ENCODE results near the gene WDR33. TPM values are rescaled to one million over a fixed set of nuclear protein-coding genes. Genes with fewer than 3 reads are reported as not detected.

Gene WDR33
- total and polyA plus RNA-seq, 9 of the 15 experiments (the other 6 are each of a cell fraction or from before 2014, with no cell fraction given), result 24.2 to 57.4 (median 38.4) TPM

GRCh38 chr2:127709336-127709735, 101.6 kb downstream of the WDR33 start:
- Histone ChIP-seq H3K4me1 (replicated peaks in 1 of 2; ENCODE audit: control insufficient read depth in 2 of 2, insufficient read depth in 2 of 2, low read length in 2 of 2) (peaks cover 0 to 5% of the 10 kb centered on the region in 2 experiments; a peak in 2 of 5 replicates), H3K4me3 (no peak overlapping the region), H3K9me3 (replicated peaks; ENCODE audit: control insufficient read depth, insufficient read depth, low read depth, low read length) (no peaks in the 10 kb centered on the region), H4K20me1 (replicated peaks; ENCODE audit: control insufficient read depth, insufficient read depth, low read length) (no peaks in the 10 kb centered on the region; the same call in 1 of the 2 replicates), H3K79me2 (ENCODE audit: control insufficient read depth, insufficient read depth, low read length) (peaks cover 5% of the 10 kb centered on the region; the same call in 1 of the 3 replicates), H3K27ac (ENCODE audit: extremely low read depth, low read depth, low read length) (no peak overlapping the region), H2AFZ (ENCODE audit: low read depth, low read length) (no peak overlapping the region), H3K36me3 (ENCODE audit: control insufficient read depth, insufficient read depth, low read length) (peaks cover 80% of the 10 kb centered on the region), H3K9ac (ENCODE audit: insufficient read depth in 1 of 2, low read depth in 2 of 2, low read length in 2 of 2) (no peak overlapping the region), H3K4me2 (ENCODE audit: insufficient read depth, low read length) (no peak overlapping the region), H3K9me1 (ENCODE audit: control insufficient read depth, insufficient read depth, low read length) (no peaks in the 10 kb centered on the region), H3K27me3 (ENCODE audit: control insufficient read depth in 2 of 2, insufficient read depth in 2 of 2, low read length in 2 of 2) (no peaks in the 10 kb centered on the region)
- TF ChIP-seq CBX1 (IDR thresholded peaks at IDR 0.05; ENCODE audit: low read depth) (no peak), RBM14 (IDR thresholded peaks at IDR 0.05; ENCODE audit: borderline replicate concordance, insufficient read depth, low read depth, low read length) (no peak), KHSRP (IDR thresholded peaks at IDR 0.05) (no peak), KLF10 (CRISPR knock-in tag; IDR thresholded peaks at IDR 0.05) (no peak), EHMT2 (IDR thresholded peaks at IDR 0.05) (no peak), SNRNP70 (optimal IDR thresholded peaks at IDR 0.05; ENCODE audit: low read depth, low read length) (no peak), ZNF561 (CRISPR knock-in tag; conservative IDR thresholded peaks at IDR 0.05) (no peak), SRSF7 (optimal IDR thresholded peaks at IDR 0.05; ENCODE audit: low read depth, low read length) (no peak), U2AF2 (optimal IDR thresholded peaks at IDR 0.05; ENCODE audit: low read depth, low read length) (no peak), MCM2 (IDR thresholded peaks at IDR 0.05; ENCODE audit: low read depth) (no peak), SMAD4 (CRISPR knock-in tag; conservative IDR thresholded peaks at IDR 0.05) (no peak), PHF21A (IDR thresholded peaks at IDR 0.05; ENCODE audit: borderline replicate concordance, low read depth) (no peak), ZNF766 (CRISPR knock-in tag; conservative IDR thresholded peaks at IDR 0.05) (no peak), PML (IDR thresholded peaks at IDR 0.05; ENCODE audit: low read length) (no peak), ZFX (CRISPR knock-in tag; IDR thresholded peaks at IDR 0.05) (no peak), ZNF695 (CRISPR knock-in tag; IDR thresholded peaks at IDR 0.05) (no peak)
- TF ChIP-seq, protein P1, sequence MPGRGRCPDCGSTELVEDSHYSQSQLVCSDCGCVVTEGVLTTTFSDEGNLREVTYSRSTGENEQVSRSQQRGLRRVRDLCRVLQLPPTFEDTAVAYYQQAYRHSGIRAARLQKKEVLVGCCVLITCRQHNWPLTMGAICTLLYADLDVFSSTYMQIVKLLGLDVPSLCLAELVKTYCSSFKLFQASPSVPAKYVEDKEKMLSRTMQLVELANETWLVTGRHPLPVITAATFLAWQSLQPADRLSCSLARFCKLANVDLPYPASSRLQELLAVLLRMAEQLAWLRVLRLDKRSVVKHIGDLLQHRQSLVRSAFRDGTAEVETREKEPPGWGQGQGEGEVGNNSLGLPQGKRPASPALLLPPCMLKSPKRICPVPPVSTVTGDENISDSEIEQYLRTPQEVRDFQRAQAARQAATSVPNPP (IDR thresholded peaks at IDR 0.05; ENCODE audit: borderline replicate concordance, insufficient read depth, insufficient read length), result no peak
- TF ChIP-seq, protein P2, sequence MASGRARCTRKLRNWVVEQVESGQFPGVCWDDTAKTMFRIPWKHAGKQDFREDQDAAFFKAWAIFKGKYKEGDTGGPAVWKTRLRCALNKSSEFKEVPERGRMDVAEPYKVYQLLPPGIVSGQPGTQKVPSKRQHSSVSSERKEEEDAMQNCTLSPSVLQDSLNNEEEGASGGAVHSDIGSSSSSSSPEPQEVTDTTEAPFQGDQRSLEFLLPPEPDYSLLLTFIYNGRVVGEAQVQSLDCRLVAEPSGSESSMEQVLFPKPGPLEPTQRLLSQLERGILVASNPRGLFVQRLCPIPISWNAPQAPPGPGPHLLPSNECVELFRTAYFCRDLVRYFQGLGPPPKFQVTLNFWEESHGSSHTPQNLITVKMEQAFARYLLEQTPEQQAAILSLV (tag; IDR thresholded peaks at IDR 0.05), result no peak
- intact Hi-C loops (cut with micrococcal nuclease) (no loop called here), in situ Hi-C loops (cut with MboI) (no loop called here)
- FAIRE-seq (no peak), ATAC-seq (no peak), DNase-seq (ENCODE audit: extremely low read depth in 1 of 4, low spot score in 3 of 4) (no peak)
- POLR2A ChIA-PET, result interaction anchor here (0.5 to 1.1 kb wide), 2 partner anchors 8 to 88 kb away, joined by 3 to 4 read pairs; partner anchors contain the start of gene SFT2D3
- BruUV-seq (replicated peaks), result no TSS peak
- WGBS (ENCODE audit: insufficient coverage, low coverage, missing lambda C conversion rate), result 96% methylated on average over 11 of the region's 13 CpGs
- CTCF ChIA-PET (ENCODE audit: low intra/inter-chr PET ratio), result no interaction called here
